CD4-positive, alpha-beta memory T cell (primary cell): Measurements from ENCODE around the gene INF2. TPM values are rescaled to one million over a fixed set of nuclear protein-coding genes. Genes with fewer than 3 reads are reported as not detected.

ENCODE experiments used
- CTCF ChIA-PET: fragments of 350-600 bp; sonication (Branson Sonifier 250); formaldehyde crosslinking; loops from one replicate; lab custom pipeline; 2021; ENCODE audit warnings: inconsistent platforms; ENCODE audit not compliant: partially characterized antibody; lab: Charles Lee
- POLR2A ChIA-PET: fragments of 350-600 bp; sonication (Branson Sonifier 250); formaldehyde crosslinking; loops from one replicate; lab custom pipeline; 2021; ENCODE audit not compliant: partially characterized antibody; lab: Charles Lee
- DNase-seq, 5 donors: peaks; one replicate each; pipeline versions ENCODE4 v3.0.0 to v3.0.0-alpha.2; 2020 to 2022; ENCODE audit warnings: mixed read lengths in 1 of 5
- H3K27ac ChIP-seq: one replicate; pipeline ENCODE4 v1.7.0; 2013; ENCODE audit warnings: low read depth, low read length
- H3K27me3 ChIP-seq: 2 replicates; pipeline ENCODE4 v1.7.0; 2013; ENCODE audit warnings: mild to moderate bottlenecking, low read length, moderate library complexity; ENCODE audit not compliant: insufficient read depth
- H3K36me3 ChIP-seq: 2 replicates; pipeline ENCODE4 v1.7.0; 2013; ENCODE audit warnings: mild to moderate bottlenecking, low read length, moderate library complexity; ENCODE audit not compliant: insufficient read depth
- H3K4me1 ChIP-seq: 2 replicates; pipeline ENCODE4 v1.7.0; 2013; ENCODE audit warnings: mild to moderate bottlenecking, low read length, moderate library complexity; ENCODE audit not compliant: insufficient read depth
- H3K4me3 ChIP-seq, 2 donors: one replicate each; pipeline ENCODE4 v1.7.0; 2013; ENCODE audit warnings: low read length in 2 of 2, mild to moderate bottlenecking in 1 of 2
- H3K9me3 ChIP-seq, 2 donors: one replicate each; pipeline ENCODE4 v1.7.0; 2013; ENCODE audit warnings: low read length in 2 of 2, control low read depth in 1 of 2; ENCODE audit not compliant: control insufficient read depth in 1 of 2
- H3K27ac Mint-ChIP-seq, 7 donors: one replicate each; pipeline ENCODE4 v1.8.0; 2020 to 2021; ENCODE audit warnings: mixed read lengths in 7 of 7, mild to moderate bottlenecking in 6 of 7, inconsistent platforms in 3 of 7, moderate library complexity in 3 of 7
- H3K27me3 Mint-ChIP-seq, 2 donors: one replicate each; pipeline ENCODE4 v1.8.0; 2020 to 2021; ENCODE audit warnings: mixed read lengths in 2 of 2
- H3K36me3 Mint-ChIP-seq, 2 donors: one replicate each; pipeline ENCODE4 v1.8.0; 2020 to 2021; ENCODE audit warnings: mixed read lengths in 2 of 2, inconsistent platforms in 1 of 2, mild to moderate bottlenecking in 1 of 2
- H3K4me1 Mint-ChIP-seq, 4 donors: one replicate each; pipeline ENCODE4 v1.8.0; 2020 to 2021; ENCODE audit warnings: mixed read lengths in 4 of 4, mild to moderate bottlenecking in 1 of 4
- H3K4me3 Mint-ChIP-seq, 8 donors: one replicate each; pipeline ENCODE4 v1.8.0; 2020 to 2021; ENCODE audit warnings: mixed read lengths in 8 of 8, mild to moderate bottlenecking in 7 of 8, moderate library complexity in 6 of 8, inconsistent platforms in 3 of 8
- H3K9me3 Mint-ChIP-seq, 8 donors: one replicate each; pipeline ENCODE4 v1.8.0; 2020 to 2021; ENCODE audit warnings: mixed read lengths in 8 of 8, mild to moderate bottlenecking in 5 of 8, inconsistent platforms in 3 of 8, moderate library complexity in 1 of 8
- intact Hi-C: fragments of 100-400 bp; cut with micrococcal nuclease; formaldehyde crosslinking; loops from one replicate; pipeline ENCODE4 v1.15.1; 2023
- polyA plus RNA-seq, 2 donors: library from polyadenylated mRNA; unstranded; fragments of 300-500 nt; fragmentation: Illumina TruSeq; gene quantifications; one replicate each; pipeline ENCODE4 v1.2.3, GENCODE V29; 2021
- total RNA-seq, 2 experiments: library from RNA; stranded (reverse); gene quantifications; one replicate each; pipeline ENCODE4 v1.2.3, GENCODE V29; 2021

Gene INF2
- total and polyA plus RNA-seq, 4 experiments from 2014 or later: 4.0 to 96.8 (median 52.4) TPM

- Mint-ChIP-seq H3K27me3 (no peaks in the 10 kb centered on the region), H3K9me3 (no peaks in the 10 kb centered on the region), H3K27ac (peak overlapping the region in 5 of 7 donors; percentile 52 to 78 (median 74)), H3K4me3 (peak overlapping the region in 5 of 8 donors; percentile 18 to 70 (median 33)), H3K36me3 (no peaks in the 10 kb centered on the region), H3K4me1 (peaks cover 18 to 51% (median 31%) of the 10 kb centered on the region in 4 donors)
- Histone ChIP-seq H3K27ac (no peak overlapping the region), H3K9me3 (no peaks in the 10 kb centered on the region), H3K36me3 (no peaks in the 10 kb centered on the region), H3K4me3 (no peak overlapping the region), H3K27me3 (no peaks in the 10 kb centered on the region), H3K4me1 (peaks cover 41% of the 10 kb centered on the region)
- CTCF ChIA-PET: interaction anchor here (1.2 to 1.5 kb wide), 3 partner anchors 9 to 24 kb away, joined by 4 to 7 read pairs (median 6); no protein-coding TSS in a partner anchor
- intact Hi-C loops: loop anchor here (1.0 to 5.0 kb wide), 2 partner anchors 23 to 67 kb away; partner anchors contain the start of gene SIVA1
- DNase-seq: no peak
- POLR2A ChIA-PET: interaction anchor here (1.8 to 2.0 kb wide), 3 partner anchors 9 to 21 kb away, joined by 5 to 7 read pairs (median 5); no protein-coding TSS in a partner anchor
These were observed 4.0 kb upstream of the INF2 start for GRCh38 chr14:104685216-104685997.

GRCh38 chr14:104685998-104686610 lies 3.3 kb upstream of the INF2 start:
- Histone ChIP-seq H3K4me1 (peaks cover 48% of the 10 kb centered on the region), H3K4me3 (no peak overlapping the region), H3K27me3 (no peaks in the 10 kb centered on the region), H3K9me3 (no peaks in the 10 kb centered on the region), H3K27ac (no peak overlapping the region), H3K36me3 (no peaks in the 10 kb centered on the region)
- no peaks in the 10 kb centered on the region for H3K9me3 Mint-ChIP-seq
- peaks cover 0 to 2% of the 10 kb centered on the region in 2 donors for H3K36me3 Mint-ChIP-seq
- H3K4me1 Mint-ChIP-seq: peaks cover 23 to 58% (median 35%) of the 10 kb centered on the region in 4 donors
- H3K4me3 Mint-ChIP-seq: peak overlapping the region in 3 of 8 donors; percentile 32 to 72 (median 60)
- ChIA-PET POLR2A (interaction anchor here (5.3 kb wide), 1 partner anchor 8 kb away, joined by 56 read pairs; no protein-coding TSS in a partner anchor), CTCF (interaction anchor here (0.9 kb wide), 1 partner anchor 82 kb away, joined by 3 read pairs; no protein-coding TSS in a partner anchor)
- peak overlapping the region in 3 of 7 donors; percentile 57 to 70 (median 69) for H3K27ac Mint-ChIP-seq
- H3K27me3 Mint-ChIP-seq: no peaks in the 10 kb centered on the region
- DNase-seq: no peak
- intact Hi-C loops: loop anchor here (1.0 to 5.0 kb wide), 2 partner anchors 22 to 66 kb away; partner anchors contain the start of gene SIVA1

GRCh38 chr14:104686624-104687517 lies 2.5 kb upstream of the INF2 start:
- intact Hi-C loops: loop anchor here (5.0 kb wide), 1 partner anchor 65 kb away; the partner anchor contains the start of gene SIVA1
- ChIA-PET POLR2A (interaction anchor here (0.6 to 5.3 kb wide), 4 partner anchors 9 to 65 kb away, joined by 4 to 56 read pairs (median 4); partner anchors contain the start of gene SIVA1), CTCF (interaction anchor here (0.9 to 1.0 kb wide), 2 partner anchors 22 to 81 kb away, joined by 3 to 4 read pairs; no protein-coding TSS in a partner anchor)
- Mint-ChIP-seq H3K4me1 (peaks cover 27 to 65% (median 39%) of the 10 kb centered on the region in 4 donors), H3K27ac (peak overlapping the region; percentile 3 to 83 (median 65)), H3K36me3 (peaks cover 0 to 2% of the 10 kb centered on the region in 2 donors), H3K27me3 (no peaks in the 10 kb centered on the region), H3K9me3 (no peaks in the 10 kb centered on the region), H3K4me3 (peak overlapping the region; percentile 5 to 79 (median 62))
- H3K9me3 ChIP-seq: no peaks in the 10 kb centered on the region
- no peak for DNase-seq
- H3K36me3 ChIP-seq: no peaks in the 10 kb centered on the region
- H3K4me1 ChIP-seq: peaks cover 55% of the 10 kb centered on the region
- peak overlapping the region; percentile 21 for H3K27ac ChIP-seq
- H3K27me3 ChIP-seq: no peaks in the 10 kb centered on the region
- H3K4me3 ChIP-seq: no peak overlapping the region

- intact Hi-C loops: loop anchor here (5.0 kb wide), 1 partner anchor 64 kb away; the partner anchor contains the start of gene SIVA1
- H3K4me3 Mint-ChIP-seq: peak overlapping the region; percentile 6 to 72 (median 66)
- peaks cover 0 to 2% of the 10 kb centered on the region in 2 donors for H3K36me3 Mint-ChIP-seq
- ChIA-PET CTCF (interaction anchor here (1.0 to 3.4 kb wide), 2 partner anchors 21 kb away, joined by 4 to 8 read pairs; no protein-coding TSS in a partner anchor), POLR2A (interaction anchor here (0.6 to 5.3 kb wide), 4 partner anchors 10 to 65 kb away, joined by 4 to 56 read pairs (median 4); partner anchors contain the start of gene SIVA1)
- no peaks in the 10 kb centered on the region for H3K9me3 Mint-ChIP-seq
- DNase-seq: no peak
- Histone ChIP-seq H3K4me3 (no peak overlapping the region), H3K9me3 (no peaks in the 10 kb centered on the region), H3K36me3 (no peaks in the 10 kb centered on the region), H3K4me1 (peaks cover 65% of the 10 kb centered on the region), H3K27me3 (no peaks in the 10 kb centered on the region), H3K27ac (peak overlapping the region; percentile 21)
- H3K4me1 Mint-ChIP-seq: peaks cover 27 to 68% (median 42%) of the 10 kb centered on the region in 4 donors
- peak overlapping the region in 6 of 7 donors; percentile 50 to 86 (median 69) for H3K27ac Mint-ChIP-seq
- H3K27me3 Mint-ChIP-seq: no peaks in the 10 kb centered on the region
These were observed 1.6 kb upstream of the INF2 start for GRCh38 chr14:104687601-104688504.

- Mint-ChIP-seq H3K4me3 (peak overlapping the region; percentile 41 to 69 (median 65)), H3K9me3 (no peaks in the 10 kb centered on the region), H3K27me3 (no peaks in the 10 kb centered on the region), H3K4me1 (peaks cover 27 to 70% (median 45%) of the 10 kb centered on the region in 4 donors), H3K36me3 (peaks cover 0 to 2% of the 10 kb centered on the region in 2 donors), H3K27ac (peak overlapping the region in 3 of 7 donors; percentile 42 to 50 (median 46))
- Histone ChIP-seq H3K36me3 (no peaks in the 10 kb centered on the region), H3K9me3 (no peaks in the 10 kb centered on the region), H3K4me3 (peak overlapping the region in 1 of 2 donors; percentile 19), H3K4me1 (peaks cover 72% of the 10 kb centered on the region), H3K27ac (peak overlapping the region; percentile 35), H3K27me3 (no peaks in the 10 kb centered on the region)
- ChIA-PET CTCF (interaction anchor here (3.4 kb wide), 1 partner anchor 21 kb away, joined by 8 read pairs; no protein-coding TSS in a partner anchor), POLR2A (interaction anchor here (5.3 kb wide), 1 partner anchor 10 kb away, joined by 56 read pairs; no protein-coding TSS in a partner anchor)
- DNase-seq: peak in 1 of 5 donors; percentile 40
- intact Hi-C loops: loop anchor here (1.0 to 5.0 kb wide), 3 partner anchors 11 to 64 kb away; partner anchors contain the start of gene SIVA1
These were observed 811 bp upstream of the INF2 start for GRCh38 chr14:104688505-104689108.
